HG03135 (cell line): Measurements from ENCODE around the gene RGS17.
"Not testable (repeated sequence)": the region's sequence is repeated elsewhere in the genome, so short reads cannot be mapped to it uniquely, and the experiment has no call there.

ENCODE experiments used
- ATAC-seq: cut with Tn5 transposase; IDR thresholded peaks from one replicate; pipeline ENCODE4 v1.9.1; 2021; ENCODE audit warnings: mild to moderate bottlenecking, moderate library complexity; ENCODE audit not compliant: unreplicated experiment

Gene RGS17

DNA sequence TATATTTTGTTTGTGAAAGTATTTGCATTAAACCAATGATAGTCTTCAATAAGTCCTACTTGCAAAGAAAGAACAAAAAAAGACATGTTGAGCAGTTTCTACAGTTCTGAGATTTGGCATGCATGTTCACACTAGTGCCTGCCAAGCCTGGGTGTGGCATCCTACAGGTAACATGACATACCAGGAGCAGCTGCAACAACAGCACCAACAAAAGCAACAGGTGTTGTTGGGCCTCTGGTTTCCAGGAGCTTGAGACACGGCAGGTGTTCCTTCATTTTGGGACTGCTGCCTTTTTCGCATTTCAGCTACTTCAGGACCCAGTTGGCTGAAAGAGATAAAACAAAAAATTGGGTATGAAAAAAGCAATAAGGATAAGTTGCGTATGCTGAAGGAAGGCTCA, 87.4 kb downstream of the RGS17 start:
- ATAC-seq = no peak

DNA sequence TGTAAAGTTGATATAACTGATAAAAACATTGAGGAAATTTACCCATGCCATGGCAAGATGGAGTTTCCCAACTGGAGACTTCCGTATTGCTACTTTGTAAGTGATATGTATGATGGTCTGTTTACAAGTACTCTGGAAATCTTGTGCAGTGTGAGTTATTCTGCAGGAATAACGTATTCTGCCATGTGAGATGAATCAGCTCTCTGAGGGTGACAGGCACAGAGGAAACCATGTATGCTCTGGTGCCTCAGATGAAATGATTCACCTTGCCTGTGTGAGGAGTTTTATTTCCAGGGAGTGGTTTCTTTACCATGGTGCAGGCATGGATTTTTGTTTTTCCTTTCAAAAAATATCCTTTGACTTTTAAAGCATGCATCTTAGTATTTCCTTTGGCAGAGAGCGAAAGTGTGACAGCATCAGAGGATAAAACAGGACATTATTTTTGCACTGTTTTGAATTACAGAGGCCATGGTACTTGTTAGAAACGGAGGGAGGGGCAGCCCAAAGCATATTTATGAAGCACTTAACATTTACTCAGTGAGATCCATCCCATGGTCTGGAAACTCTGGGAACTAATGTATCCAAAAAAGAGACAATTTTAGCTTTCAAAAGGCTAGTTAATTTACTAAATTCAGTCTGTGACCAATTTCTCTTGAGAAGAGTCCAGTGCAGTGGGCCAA, 92.6 kb downstream of the RGS17 start:
- no peak for ATAC-seq

DNA sequence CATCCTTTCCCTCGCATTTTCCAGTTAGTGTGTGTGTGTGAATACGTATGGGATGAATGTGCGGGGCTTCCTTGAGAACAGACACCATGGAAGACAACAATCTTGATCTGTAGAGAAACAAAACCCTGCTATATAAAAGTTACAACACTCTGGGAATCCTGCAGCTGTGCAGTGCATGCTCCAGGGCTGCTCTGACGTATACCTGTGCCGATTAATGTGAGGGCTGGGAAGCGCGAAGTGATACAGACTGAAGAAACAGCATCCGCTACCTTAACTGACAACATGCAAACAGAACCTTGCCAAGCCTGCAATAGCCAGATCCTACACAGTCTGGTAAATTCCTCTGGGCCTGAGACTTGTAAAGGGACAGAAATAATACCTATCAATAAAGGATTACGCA, 96.9 kb downstream of the RGS17 start:
- no peak for ATAC-seq

- ATAC-seq = no peak
Observed at GRCh38 chr6:153032255-153032882, 98.7 kb downstream of the RGS17 start.

DNA sequence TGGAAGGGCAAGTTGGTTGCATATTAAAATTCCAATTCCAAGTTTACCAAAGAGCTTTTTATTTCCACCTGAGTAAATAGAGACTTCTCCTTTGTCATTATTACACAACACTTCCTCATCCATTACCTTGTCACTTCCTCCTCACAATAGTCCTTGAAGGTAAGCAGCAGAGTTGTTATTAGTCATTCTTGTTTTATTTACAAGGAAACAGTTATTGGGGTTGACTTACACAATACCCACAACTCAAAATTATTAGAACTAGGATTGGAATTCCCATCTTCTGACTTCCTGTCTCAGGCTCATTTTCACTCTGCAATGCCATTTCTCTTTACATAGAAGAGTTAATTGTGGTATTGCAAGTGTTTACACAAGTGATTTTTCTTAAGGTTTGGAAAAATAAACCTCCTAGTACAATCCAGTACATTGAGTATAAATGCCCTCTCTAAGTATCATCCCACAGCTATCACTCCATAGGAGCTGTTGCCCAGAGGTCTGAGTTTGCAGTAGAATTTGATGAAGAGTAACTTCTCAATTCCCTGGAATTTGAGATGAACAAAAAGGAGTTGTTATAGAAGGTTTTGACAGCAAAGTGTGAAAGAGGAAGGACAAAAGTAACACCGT, 99.6 kb downstream of the RGS17 start:
- ATAC-seq = no peak

DNA sequence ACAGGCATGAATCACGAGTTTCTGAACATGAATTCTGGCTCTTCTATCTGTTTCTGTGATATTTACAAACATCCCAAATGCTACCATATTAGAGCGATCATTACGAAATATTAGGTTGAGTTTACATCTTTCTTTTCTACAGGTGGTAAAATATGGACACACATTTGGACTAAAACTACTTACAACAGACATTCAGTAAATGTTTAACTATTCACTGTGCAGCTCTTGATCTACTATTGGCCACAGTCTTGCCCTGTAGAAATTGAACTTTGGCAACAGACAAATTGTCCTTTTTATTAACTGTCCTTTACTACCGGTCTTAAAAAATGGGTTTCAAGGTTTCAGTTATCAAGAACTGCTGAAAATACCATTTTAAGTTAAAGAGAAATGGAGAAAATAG, 102.1 kb downstream of the RGS17 start:
- ATAC-seq = no peak

GRCh38 chr6:153028286-153028685, 102.8 kb downstream of the RGS17 start:
- ATAC-seq = no peak

DNA sequence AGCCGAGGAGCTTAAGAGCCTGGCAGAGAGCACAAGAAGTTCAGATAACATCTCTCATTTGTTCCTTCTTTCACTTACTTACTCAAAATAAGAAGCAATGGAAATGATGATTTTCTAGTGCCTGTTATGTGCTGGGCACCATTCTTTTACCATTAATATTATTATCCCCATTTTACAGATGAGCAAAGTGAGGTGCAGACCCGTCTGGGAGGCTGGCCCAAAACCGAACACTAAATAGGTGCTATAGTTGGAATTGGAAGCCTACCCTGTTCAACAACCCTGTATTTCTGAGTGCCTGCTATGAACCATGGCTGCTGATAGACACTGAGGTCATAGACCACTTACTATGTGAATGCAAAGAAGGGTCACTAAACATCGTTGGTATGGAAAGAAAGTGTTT, 103.6 kb downstream of the RGS17 start:
- no peak for ATAC-seq

DNA sequence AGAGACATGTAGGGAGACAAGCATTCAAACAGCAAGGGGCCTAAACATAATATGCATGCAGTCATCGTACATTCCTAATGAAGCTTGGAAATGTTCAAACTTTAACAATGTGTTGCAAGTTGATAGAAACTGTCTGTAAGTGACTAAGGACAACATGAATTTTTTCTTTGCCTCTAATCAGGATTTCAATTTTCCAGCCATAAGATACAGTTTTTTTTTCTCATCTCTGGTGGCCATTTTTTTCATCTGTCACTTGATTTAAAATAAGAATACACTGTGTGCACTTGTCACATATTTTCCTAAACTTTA, 106.4 kb downstream of the RGS17 start:
- ATAC-seq = no peak

GRCh38 chr6:153023977-153024708, 106.9 kb downstream of the RGS17 start:
- peak; percentile 98 for ATAC-seq

DNA sequence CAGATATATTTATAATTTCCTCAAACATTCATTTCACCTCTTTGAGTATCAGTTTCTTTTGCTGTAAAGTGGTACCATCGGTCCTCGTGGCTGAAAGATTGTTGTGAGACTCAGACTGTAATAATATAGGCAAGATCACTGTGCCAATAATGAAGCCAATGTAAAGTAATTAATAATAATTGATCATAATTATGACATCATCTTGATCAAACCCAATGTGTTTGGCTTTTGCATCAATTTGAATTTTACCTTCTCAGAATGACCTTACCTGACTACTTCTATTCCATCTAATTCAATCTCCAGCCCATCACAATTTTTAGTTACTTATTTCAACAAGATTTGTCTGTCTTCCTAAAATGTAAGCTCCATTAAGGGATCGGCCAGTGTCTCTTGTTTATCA, 112.7 kb downstream of the RGS17 start:
- ATAC-seq = no peak

DNA sequence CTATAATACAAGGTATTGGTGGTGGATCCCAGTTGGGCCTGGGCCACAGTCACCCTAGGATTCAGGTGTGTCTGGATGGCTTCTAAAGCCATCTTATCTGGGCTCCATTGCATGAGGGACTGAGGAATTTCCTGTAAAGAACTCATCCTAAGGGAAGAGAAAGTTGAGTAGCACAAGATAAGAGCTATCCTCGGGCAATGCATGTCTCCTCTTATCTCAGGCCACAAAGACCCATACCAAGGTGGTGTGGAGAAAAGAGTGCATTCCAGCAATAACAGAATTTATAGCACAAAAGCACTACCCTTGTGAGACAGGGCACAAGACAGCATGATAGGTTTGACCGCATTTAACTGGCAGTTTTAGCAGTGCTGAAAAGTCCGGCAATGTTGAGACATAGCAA, 114.2 kb downstream of the RGS17 start:
- ATAC-seq = no peak

GRCh38 chr6:153015094-153015640, 115.9 kb downstream of the RGS17 start:
- ATAC-seq = no peak

DNA sequence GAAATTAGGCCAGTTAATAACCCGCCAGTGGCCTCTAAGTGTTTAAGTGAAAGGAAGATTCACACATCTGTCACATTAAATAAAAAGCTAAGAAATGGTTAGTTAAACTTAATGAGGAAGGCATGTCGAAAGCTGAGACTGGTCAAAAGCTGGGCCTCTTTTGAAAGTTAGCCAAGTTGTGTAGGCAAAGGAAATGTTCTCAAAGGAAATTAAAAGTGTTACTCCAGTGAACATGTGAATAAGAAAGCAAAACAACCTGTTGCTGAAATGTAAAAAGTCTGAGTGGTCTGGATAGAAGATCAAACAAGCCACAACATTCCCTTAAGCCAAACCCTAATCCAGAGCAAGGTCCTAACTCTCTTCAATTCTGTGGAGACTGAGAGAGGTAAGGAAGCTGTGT, 117.6 kb downstream of the RGS17 start:
- ATAC-seq = no peak

DNA sequence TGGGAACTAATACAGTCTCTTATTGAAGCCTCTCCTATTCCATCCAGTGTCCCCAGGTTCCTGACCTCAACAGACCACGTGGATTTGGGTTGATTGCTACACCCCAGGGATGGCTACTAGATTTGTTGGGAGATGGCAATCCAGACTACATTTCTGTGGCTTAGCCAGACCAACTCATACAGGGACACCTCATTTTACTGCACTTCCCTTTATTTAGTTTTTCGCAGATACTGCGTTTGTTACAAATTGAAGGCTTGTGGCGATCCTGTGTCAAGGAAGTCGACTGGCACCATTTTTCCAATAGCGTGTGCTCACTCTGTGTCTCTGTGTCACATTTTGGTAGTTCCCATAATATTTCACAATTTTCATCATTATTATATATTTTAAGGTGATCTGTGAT, 118.2 kb downstream of the RGS17 start:
- no peak for ATAC-seq

DNA sequence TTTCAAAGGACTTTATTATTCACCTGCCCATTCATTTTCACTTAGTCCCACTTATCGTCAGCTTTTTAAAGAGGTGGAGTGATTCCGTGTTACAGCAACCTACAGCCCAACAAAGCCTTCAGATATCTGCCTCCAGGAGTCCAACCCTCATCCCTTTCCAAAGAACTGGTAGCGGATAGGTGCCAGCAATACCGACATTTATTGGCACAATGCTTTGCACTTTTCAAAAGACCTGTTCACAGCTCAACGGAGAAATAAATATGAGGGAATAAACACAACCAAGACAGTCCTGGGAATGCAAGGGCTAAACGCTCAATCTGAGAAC, 127.8 kb downstream of the RGS17 start:
- peak; percentile 6 for ATAC-seq

DNA sequence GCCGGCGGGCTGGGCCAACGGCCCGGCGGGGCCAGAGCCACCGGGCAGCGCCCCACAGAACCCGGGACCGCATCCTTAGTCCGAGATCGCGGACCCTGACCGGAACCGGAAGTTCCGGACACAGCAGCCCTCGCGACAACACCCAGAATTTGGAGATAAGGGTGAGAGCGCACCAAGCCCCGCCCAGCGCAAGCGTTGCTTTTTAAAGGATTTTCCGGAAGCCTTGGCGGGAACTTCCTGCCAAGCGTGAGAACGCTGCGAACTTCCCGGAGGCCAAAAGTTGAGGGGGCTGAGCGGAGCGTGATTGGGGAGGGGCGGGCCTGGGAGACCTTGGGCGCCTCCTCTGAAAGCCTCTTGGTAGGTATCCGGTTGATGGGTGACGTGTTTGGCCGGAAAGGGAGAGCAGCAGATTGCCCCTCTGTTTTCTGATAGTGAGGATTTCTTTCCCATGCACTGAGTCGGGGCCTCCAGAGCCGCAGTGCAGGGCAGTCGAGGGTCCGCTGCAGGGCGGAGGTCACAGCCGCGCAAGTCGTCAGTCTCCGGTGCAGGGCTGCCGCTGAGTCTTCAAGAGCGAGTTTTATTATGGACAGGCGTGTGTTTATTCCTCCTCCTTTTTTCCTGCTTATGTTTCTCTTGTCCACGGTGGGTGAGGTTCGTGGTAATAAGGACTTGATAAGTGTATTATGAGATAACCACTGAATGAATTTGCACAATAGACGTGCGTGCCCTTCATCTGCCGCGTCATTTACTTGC, 128.3 kb downstream of the RGS17 start, which contains the start of gene MTRF1L:
Gene MTRF1L (minus strand): TSS at position 97 of the 753 bp plus-strand sequence. CDS start 24 bp downstream, at position 73.
- peak; percentile 94 for ATAC-seq

DNA sequence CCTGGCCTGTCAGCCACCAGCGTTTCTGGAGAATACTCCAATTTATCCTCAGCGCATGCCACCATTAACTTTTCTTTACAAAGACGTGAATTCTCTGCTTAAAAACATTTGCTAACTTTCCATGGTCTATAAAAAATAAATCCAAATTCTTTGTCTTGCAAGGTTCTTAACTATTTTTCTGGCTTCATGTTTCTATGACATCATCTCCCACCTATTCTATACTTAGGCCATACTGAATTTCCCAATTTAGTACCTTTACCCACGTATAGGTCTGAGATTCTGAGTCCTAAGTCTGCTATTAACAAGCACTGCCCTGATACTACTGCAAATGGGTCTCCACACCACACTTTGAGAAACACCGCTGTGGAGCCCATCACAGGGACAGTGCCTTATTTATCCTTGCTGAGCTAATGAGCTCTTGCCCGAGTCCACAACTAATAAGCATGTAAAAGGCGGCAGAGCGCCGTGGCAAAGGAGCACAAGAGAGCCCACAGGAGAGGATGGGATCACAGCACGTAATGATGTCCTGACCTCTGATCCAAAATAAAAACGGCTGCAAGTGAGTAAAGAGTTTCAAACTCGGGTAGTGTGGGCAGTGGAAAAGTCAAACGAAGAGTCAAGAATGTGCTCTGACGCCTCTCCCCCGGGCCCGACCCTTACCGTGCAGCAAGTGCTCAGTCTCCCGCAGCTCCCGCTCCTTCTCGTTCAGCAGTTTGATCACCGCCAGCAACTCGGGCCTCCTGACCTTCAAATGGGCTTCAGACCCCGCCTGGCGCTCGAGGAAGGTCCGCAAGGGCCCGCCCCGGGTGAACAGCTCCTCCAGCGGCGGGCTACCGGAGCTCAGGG, 129.1 kb downstream of the RGS17 start:
- peak; percentile 26 for ATAC-seq

DNA sequence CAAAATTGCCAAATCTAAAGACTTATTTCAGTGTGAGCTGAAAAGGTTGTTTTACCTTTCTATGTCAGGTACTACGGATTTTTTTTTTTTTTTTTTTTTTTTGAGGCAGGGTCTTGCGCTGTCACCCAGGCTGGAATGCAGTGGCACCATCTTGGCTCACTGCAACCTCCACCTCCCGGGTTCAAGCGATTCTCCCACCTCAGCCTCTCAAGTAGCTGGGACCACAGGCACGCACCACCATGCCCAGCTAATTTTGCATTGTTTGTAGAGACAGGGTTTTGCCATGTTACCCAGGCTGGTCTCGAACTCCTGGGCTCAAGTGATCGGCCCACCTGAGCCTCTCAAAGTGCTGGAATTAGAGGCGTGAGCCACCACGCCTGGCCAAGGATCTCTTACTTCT, 130.3 kb downstream of the RGS17 start:
- not testable (repeated sequence) for ATAC-seq

DNA sequence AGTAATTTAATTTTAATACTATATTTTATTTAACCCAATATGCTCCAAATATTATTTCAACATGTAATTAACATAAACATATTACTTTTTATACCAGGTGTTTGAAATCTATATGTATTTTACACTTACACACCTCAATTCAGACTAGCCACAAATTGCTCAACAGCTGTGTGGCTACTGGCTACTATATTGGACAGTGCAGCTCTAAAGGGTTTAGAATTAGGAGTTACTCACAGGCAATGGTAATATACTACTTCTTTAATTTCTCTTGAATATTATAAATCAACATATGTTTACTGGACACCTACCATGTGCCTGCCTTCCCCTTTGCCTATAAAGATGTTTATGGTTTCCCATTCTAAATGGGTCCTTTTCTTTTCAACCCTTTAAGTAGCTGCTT, 130.8 kb downstream of the RGS17 start:
- ATAC-seq = no peak
